HEK293 (cell line): Measurements from ENCODE around the gene TSPAN10.
A peak's percentile ranks its signal among the peaks of the same experiment; 100 is the strongest.

Source experiments
- CTCF ChIP-seq: fragments of 450-650 bp; formaldehyde crosslinking; IDR thresholded peaks from 2 replicates; pipeline ENCODE4 v1.5.1; 2016; ENCODE audit warnings: missing biosample characterization, missing genetic modification characterization
- ELK4 ChIP-seq: IDR thresholded peaks from 2 replicates; pipeline ENCODE4 v1.6.1; 2011; ENCODE audit warnings: mild to moderate bottlenecking, low read depth, low read length, borderline replicate concordance
- HOXC10 ChIP-seq: sonication (generic); formaldehyde crosslinking; IDR thresholded peaks from 2 replicates; pipeline ENCODE4 v1.8.1; 2023; ENCODE audit warnings: mild to moderate bottlenecking, missing genetic modification reagents
- SP2 ChIP-seq: fragments of 450-650 bp; formaldehyde crosslinking; IDR thresholded peaks from 2 replicates; pipeline ENCODE4 v1.5.1; 2016; ENCODE audit warnings: missing biosample characterization, missing genetic modification characterization
- ZNF148 ChIP-seq: fragments of 450-650 bp; formaldehyde crosslinking; IDR thresholded peaks from 2 replicates; pipeline ENCODE4 v1.5.0; 2017; ENCODE audit warnings: missing biosample characterization, missing genetic modification characterization, borderline replicate concordance
- ZNF18 ChIP-seq: fragments of 450-650 bp; formaldehyde crosslinking; IDR thresholded peaks from 2 replicates; pipeline ENCODE4 v1.5.1; 2016; ENCODE audit warnings: missing biosample characterization, missing genetic modification characterization
- ZNF23 ChIP-seq: fragments of 450-650 bp; formaldehyde crosslinking; IDR thresholded peaks from 2 replicates; pipeline ENCODE4 v1.5.1; 2016; ENCODE audit warnings: missing biosample characterization, missing genetic modification characterization, borderline replicate concordance
- ZNF274 ChIP-seq, 2 experiments: fragments of 200-500 bp in 1 of 2; fragments of 450-650 bp in 1 of 2; sonication (Bioruptor generic) in 1 of 2; formaldehyde crosslinking in 1 of 2; IDR thresholded peaks; 2 replicates each; pipeline versions ENCODE4 v1.5.1 to v1.6.1; 2014 to 2016; ENCODE audit warnings: borderline replicate concordance in 1 of 2, inconsistent platforms in 1 of 2, low read length in 1 of 2, missing biosample characterization in 1 of 2, missing genetic modification characterization in 1 of 2
- ZNF580 ChIP-seq: fragments of 450-650 bp; formaldehyde crosslinking; IDR thresholded peaks from 2 replicates; pipeline ENCODE4 v1.5.1; 2016; ENCODE audit warnings: missing biosample characterization, missing genetic modification characterization
- ZNF645 ChIP-seq: fragments of 450-650 bp; formaldehyde crosslinking; IDR thresholded peaks from 2 replicates; pipeline ENCODE4; 2016; ENCODE audit warnings: missing biosample characterization, missing genetic modification characterization
- ZNF660 ChIP-seq: fragments of 450-650 bp; IDR thresholded peaks from 2 replicates; pipeline ENCODE4 v1.5.1; 2018; ENCODE audit warnings: missing biosample characterization, mild to moderate bottlenecking, missing genetic modification characterization

- TF ChIP-seq CTCF (tag by site-specific recombination) (no peak), ZNF18 (peak; percentile 43; the same call in 1 of the 2 replicates), ELK4 (no peak), ZNF23 (tag by site-specific recombination) (no peak), ZNF645 (tag by site-specific recombination) (no peak), SP2 (tag by site-specific recombination) (no peak), ZNF580 (tag by site-specific recombination) (no peak), ZNF274 (IDR thresholded peaks at IDR 0.05; ENCODE audit: low read length) (no peak), ZNF274 (tag by site-specific recombination; IDR thresholded peaks at IDR 0.05; ENCODE audit: borderline replicate concordance) (no peak), ZNF660 (no peak), ZNF148 (no peak), HOXC10 (no peak)
Observed at GRCh38 chr17:81665205-81666091, 28.5 kb downstream of the TSPAN10 start.
